ENCODE measurements around the gene NEDD8. TPM values are rescaled to one million over a fixed set of nuclear protein-coding genes. Genes with fewer than 3 reads are reported as not detected.

Gene NEDD8
- total and polyA plus RNA-seq, 2 experiments from 2014 or later = 130 to 418 TPM

GRCh38 chr14:24192933-24193332 is 39.2 kb downstream of the NEDD8 start:
- peaks cover 43% of the 10 kb centered on the region for H3K36me3 Mint-ChIP-seq (ENCODE audit: low read depth)
- Histone ChIP-seq H3K9me2 (ENCODE audit: insufficient read depth) (no peaks in the 10 kb centered on the region), H3K4me3 (no peak overlapping the region), H3K27ac (ENCODE audit: low read depth) (no peak overlapping the region), H3K79me2 (replicated peaks; ENCODE audit: insufficient read depth) (peaks cover 3% of the 10 kb centered on the region; the same call in 1 of the 2 replicates), H3F3A (replicated peaks; ENCODE audit: low read depth) (peaks cover 18% of the 10 kb centered on the region), H3K4me1 (ENCODE audit: insufficient read depth) (peaks cover 13% of the 10 kb centered on the region), H2AFZ (no peak overlapping the region), H3K36me3 (ENCODE audit: insufficient read depth) (no peaks in the 10 kb centered on the region), H3K27me3 (ENCODE audit: insufficient read depth) (no peaks in the 10 kb centered on the region), H4K20me1 (replicated peaks; ENCODE audit: insufficient read depth) (0 out of 2 replicates have a peak, but pooled peaks cover under 1% of the 10 kb centered on the region), H3K4me2 (no peak overlapping the region)
- no peak for TF ChIP-seq ETS1 (IDR thresholded peaks at IDR 0.05)
- TF ChIP-seq EZH2 (IDR thresholded peaks at IDR 0.05; ENCODE audit: low read depth, unreplicated experiment) = no peak
- TF ChIP-seq, protein P1, sequence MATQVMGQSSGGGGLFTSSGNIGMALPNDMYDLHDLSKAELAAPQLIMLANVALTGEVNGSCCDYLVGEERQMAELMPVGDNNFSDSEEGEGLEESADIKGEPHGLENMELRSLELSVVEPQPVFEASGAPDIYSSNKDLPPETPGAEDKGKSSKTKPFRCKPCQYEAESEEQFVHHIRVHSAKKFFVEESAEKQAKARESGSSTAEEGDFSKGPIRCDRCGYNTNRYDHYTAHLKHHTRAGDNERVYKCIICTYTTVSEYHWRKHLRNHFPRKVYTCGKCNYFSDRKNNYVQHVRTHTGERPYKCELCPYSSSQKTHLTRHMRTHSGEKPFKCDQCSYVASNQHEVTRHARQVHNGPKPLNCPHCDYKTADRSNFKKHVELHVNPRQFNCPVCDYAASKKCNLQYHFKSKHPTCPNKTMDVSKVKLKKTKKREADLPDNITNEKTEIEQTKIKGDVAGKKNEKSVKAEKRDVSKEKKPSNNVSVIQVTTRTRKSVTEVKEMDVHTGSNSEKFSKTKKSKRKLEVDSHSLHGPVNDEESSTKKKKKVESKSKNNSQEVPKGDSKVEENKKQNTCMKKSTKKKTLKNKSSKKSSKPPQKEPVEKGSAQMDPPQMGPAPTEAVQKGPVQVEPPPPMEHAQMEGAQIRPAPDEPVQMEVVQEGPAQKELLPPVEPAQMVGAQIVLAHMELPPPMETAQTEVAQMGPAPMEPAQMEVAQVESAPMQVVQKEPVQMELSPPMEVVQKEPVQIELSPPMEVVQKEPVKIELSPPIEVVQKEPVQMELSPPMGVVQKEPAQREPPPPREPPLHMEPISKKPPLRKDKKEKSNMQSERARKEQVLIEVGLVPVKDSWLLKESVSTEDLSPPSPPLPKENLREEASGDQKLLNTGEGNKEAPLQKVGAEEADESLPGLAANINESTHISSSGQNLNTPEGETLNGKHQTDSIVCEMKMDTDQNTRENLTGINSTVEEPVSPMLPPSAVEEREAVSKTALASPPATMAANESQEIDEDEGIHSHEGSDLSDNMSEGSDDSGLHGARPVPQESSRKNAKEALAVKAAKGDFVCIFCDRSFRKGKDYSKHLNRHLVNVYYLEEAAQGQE (IDR thresholded peaks at IDR 0.05; ENCODE audit: unreplicated experiment) = no peak
- no peak for TF ChIP-seq EZH2phosphoT487 (IDR thresholded peaks at IDR 0.05; ENCODE audit: unreplicated experiment)
- no peak for TF ChIP-seq ZNF114 (CRISPR knock-in tag; IDR thresholded peaks at IDR 0.05)
- no peak for TF ChIP-seq CREB1 (CRISPR knock-in tag; IDR thresholded peaks at IDR 0.05; ENCODE audit: low read depth)
- TF ChIP-seq, protein P2, sequence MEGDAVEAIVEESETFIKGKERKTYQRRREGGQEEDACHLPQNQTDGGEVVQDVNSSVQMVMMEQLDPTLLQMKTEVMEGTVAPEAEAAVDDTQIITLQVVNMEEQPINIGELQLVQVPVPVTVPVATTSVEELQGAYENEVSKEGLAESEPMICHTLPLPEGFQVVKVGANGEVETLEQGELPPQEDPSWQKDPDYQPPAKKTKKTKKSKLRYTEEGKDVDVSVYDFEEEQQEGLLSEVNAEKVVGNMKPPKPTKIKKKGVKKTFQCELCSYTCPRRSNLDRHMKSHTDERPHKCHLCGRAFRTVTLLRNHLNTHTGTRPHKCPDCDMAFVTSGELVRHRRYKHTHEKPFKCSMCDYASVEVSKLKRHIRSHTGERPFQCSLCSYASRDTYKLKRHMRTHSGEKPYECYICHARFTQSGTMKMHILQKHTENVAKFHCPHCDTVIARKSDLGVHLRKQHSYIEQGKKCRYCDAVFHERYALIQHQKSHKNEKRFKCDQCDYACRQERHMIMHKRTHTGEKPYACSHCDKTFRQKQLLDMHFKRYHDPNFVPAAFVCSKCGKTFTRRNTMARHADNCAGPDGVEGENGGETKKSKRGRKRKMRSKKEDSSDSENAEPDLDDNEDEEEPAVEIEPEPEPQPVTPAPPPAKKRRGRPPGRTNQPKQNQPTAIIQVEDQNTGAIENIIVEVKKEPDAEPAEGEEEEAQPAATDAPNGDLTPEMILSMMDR (conservative IDR thresholded peaks at IDR 0.05; ENCODE audit: low read depth in 2 of 2) = no peak
- no peak for TF ChIP-seq ZNF462 (CRISPR knock-in tag; IDR thresholded peaks at IDR 0.05)
- TF ChIP-seq NANOG (IDR thresholded peaks at IDR 0.05; ENCODE audit: borderline replicate concordance) = no peak
- no peak for TF ChIP-seq JUNB (IDR thresholded peaks at IDR 0.05; ENCODE audit: unreplicated experiment)
- TF ChIP-seq POLR2AphosphoS5 (IDR thresholded peaks at IDR 0.05; ENCODE audit: low read depth) = no peak
- TF ChIP-seq STAT1 (IDR thresholded peaks at IDR 0.05; ENCODE audit: unreplicated experiment) = no peak
- TF ChIP-seq ZNF331 (CRISPR knock-in tag; IDR thresholded peaks at IDR 0.05; ENCODE audit: low read depth) = no peak
- H3K4me3 Mint-ChIP-seq = no peak overlapping the region; the same call in 2 of the 3 replicates
- H3K4me1 Mint-ChIP-seq = peaks cover 26% of the 10 kb centered on the region
- H3K27me3 Mint-ChIP-seq (ENCODE audit: insufficient read depth, low read depth, poor library complexity) = peaks cover 16% of the 10 kb centered on the region
- ATAC-seq (no peak), DNase-seq (ENCODE audit: low spot score) (no peak)
- H3K9me3 Mint-ChIP-seq = no peaks in the 10 kb centered on the region; the same call in 2 of the 3 replicates
- no peak overlapping the region for H3K27ac Mint-ChIP-seq

Measured in GM23338 (cell line).